Activated T-helper 1 cell treated with anti-CD3 and anti-CD28 coated beads, Interleukin-2, amount 50 U/mL, for 16 hours (primary cell): Measurements from ENCODE around the gene MLF2.

Experiments
- DNase-seq, 2 donors: peaks; one replicate each; pipeline ENCODE4 v3.0.0-alpha.2; 2020; ENCODE audit warnings: low read depth in 1 of 2, low spot score in 1 of 2

Gene MLF2

GRCh38 chr12:6778574-6779550, 25.9 kb upstream of the MLF2 start:
- peak; percentile 73 to 79 for DNase-seq

DNA sequence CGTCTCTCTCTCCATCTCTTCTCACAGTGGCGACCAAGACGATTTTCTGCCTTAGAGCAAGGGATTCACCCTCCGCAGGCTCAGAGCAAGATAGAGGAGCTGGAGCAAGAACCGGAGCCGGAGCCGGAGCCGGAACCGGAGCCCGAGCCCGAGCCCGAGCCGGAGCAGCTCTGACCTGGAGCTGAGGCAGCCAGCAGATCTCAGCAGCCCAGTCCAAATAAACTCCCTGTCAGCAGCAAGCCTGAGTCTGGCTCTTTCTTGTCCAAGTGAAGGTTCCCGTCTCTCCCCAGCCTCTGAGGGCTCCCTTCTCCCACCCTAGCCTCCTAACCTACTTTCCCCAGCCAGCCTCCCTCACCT, 25.3 kb upstream of the MLF2 start:
- no peak for DNase-seq

DNA sequence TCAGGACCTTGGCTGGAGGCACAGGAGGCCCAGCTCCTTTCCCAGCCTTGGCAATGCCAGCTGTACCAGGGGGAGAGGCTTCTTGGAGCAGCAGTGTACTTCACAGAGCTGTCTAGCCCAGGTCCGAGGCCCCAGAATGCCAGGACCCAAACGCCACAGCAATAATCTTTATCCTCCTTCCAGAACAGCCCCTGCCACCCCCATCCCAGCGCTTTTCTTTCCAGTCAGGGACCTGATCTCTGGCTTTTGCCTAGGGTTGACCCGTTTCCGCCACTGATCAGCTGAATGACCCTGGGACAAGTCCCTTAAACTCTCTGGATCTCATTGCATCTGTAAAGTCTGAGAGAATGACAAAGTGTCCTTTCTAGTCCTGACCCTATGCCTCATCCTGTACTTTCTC, 24.4 kb upstream of the MLF2 start:
- DNase-seq, result no peak

GRCh38 chr12:6775185-6776174, 22.5 kb upstream of the MLF2 start:
- no peak for DNase-seq

DNA sequence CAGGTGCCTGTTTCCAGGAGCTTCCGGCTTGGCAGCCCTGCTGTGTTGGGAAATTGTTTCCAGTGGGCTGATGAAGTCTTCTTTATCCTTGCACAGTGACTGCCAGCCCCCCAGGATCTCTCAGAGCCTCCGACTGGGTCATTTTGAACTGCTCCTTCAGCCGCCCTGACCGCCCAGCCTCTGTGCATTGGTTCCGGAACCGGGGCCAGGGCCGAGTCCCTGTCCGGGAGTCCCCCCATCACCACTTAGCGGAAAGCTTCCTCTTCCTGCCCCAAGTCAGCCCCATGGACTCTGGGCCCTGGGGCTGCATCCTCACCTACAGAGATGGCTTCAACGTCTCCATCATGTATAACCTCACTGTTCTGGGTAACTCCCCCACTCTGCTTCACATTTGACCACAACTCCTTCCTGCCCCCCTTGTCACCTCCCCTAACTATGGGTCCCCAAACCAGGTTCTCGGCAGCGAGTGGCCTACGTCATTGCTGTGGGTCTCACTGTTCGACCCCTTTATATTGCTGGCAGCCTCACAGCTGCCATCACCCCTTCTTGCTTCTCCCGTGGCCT, 21.6 kb upstream of the MLF2 start:
- no peak for DNase-seq

GRCh38 chr12:6773590-6774351, 20.8 kb upstream of the MLF2 start:
- no peak for DNase-seq

DNA sequence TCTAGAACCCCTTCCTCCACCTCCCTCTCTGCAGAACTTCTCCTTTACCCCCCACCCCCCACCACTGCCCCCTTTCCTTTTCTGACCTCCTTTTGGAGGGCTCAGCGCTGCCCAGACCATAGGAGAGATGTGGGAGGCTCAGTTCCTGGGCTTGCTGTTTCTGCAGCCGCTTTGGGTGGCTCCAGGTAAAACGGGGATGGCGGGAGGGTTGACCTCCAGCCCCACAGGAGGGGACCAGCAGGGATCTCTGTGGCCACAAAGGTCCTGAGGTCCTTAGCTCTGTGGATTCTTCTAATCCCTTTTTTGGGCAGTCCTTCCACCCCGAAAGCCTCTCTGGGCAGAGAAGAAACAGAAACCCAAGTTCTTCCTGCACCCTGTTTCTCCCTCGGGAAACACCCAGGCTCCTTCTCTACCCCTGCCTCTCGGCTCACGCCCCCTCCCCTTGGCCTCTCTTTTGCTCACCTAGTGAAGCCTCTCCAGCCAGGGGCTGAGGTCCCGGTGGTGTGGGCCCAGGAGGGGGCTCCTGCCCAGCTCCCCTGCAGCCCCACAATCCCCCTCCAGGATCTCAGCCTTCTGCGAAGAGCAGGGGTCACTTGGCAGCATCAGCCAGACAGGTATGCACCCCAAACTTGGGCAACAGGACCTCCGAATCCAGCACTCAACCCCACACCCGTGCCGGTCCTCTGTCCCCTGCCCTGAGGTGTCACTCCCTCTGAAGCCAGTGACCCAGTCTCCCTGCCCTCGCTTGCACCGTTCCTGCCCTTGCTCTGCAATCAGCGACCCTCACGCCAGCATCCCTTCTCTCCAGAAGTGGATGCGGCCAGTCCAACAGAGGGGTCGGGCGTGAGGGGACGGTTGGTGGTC, 20.0 kb upstream of the MLF2 start:
- DNase-seq, result no peak

GRCh38 chr12:6772331-6772695, 19.4 kb upstream of the MLF2 start, which contains the start of gene LAG3:
Gene LAG3, plus strand, starts transcription at chr12:6772520. Its CDS starts 333 bp downstream, at chr12:6772853.
- peak in 1 of 2 donors; percentile 38 for DNase-seq

- DNase-seq, result no peak
These were observed 18.8 kb upstream of the MLF2 start for GRCh38 chr12:6771509-6772330.

- DNase-seq, result no peak
These were observed 18.2 kb upstream of the MLF2 start for GRCh38 chr12:6771091-6771495.

- DNase-seq, result no peak
These were observed 17.7 kb upstream of the MLF2 start for GRCh38 chr12:6770600-6770999.

- no peak for DNase-seq
These were observed 17.2 kb upstream of the MLF2 start for GRCh38 chr12:6770094-6770493.

- DNase-seq, result no peak
These were observed 16.7 kb upstream of the MLF2 start for GRCh38 chr12:6769666-6770065.

DNA sequence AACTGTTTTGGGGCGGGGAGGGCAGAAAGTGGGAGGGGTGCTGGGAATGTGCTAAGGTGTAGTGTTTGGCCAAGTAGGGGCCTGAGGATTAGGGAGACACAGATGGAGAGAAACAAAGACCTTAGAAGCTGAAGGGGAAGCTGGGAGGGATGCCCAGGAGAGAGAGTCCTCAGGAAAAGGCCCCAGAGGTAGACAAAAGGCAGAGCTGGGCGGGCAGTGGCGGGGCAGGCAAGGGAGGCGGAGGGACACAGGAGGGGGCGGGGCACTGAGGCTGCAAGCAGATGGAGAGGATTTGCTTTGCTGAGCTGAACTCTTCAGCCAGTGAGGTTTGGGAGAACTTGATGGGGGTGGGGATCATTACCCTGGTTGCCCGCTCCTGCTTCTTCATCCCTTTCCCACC, 16.0 kb upstream of the MLF2 start:
- no peak for DNase-seq

DNA sequence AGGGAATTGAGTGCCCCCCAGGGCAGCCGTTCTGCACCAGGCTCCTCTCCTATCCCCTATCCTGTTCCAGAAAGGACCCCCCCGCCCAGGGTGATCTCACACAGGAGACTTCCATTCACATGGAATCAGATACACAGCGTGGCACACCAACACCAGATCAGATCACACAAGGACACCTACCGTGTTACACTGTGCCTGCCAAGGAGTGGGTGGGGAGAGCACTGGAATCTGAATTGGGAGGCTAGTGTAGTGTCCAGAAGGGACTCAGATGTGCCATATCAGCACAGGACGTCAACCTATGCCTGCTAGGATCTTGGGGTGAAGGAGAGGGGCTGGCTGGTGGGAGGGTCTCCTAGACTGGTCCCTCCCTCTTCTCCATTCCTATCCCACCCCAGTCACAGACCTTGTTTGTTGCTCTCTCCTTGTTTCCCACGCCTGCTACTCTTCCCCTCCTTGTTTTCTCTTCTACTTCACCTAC, 15.5 kb upstream of the MLF2 start:
- no peak for DNase-seq

DNA sequence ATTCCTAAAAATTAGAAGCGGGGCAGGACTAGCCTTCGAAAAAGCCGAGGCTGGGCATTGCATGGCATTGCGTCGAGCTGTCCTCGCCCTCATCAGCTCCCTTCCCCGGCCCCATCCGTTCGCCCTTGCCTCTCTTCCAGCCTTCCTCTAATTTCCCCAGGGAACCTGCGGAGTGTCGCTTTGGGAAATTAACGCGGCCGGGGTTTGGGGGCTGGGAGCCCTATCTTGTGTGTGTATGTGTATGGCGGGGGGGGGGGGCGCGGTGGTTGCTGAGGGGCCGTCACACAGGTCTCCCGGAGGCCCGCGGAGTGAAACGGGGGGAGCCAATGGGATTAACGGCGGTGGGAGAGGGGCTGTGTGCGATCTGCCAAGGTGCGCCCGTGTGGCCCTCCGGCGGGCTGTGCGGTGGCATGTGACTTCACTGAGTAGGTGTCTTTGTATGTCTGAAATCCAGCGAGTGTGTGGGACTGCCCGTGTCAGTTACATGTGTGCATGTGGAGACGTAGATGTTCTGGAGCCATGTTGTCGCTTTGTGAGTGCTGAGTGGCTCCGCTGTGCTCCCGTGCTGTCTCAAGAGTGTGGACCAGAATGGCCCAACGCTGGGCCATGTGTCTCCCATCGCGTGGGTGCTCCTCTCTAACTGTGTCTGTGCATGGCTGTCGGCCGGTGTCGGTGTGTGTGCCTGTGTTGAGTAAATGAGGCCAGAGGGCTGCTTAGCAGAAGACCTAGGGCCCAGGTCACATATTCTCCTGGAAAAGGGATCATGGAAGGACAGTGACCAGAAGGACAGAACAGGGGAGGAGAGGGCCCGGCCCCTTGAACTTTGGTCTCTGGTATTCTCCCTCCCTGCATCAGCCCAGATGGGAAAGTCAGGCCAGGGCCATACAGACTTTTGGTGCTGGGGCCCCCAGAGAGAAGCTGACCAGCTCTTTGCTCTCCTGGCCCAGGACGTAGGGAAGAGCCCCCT, 14.7 kb upstream of the MLF2 start:
- DNase-seq, result no peak

DNA sequence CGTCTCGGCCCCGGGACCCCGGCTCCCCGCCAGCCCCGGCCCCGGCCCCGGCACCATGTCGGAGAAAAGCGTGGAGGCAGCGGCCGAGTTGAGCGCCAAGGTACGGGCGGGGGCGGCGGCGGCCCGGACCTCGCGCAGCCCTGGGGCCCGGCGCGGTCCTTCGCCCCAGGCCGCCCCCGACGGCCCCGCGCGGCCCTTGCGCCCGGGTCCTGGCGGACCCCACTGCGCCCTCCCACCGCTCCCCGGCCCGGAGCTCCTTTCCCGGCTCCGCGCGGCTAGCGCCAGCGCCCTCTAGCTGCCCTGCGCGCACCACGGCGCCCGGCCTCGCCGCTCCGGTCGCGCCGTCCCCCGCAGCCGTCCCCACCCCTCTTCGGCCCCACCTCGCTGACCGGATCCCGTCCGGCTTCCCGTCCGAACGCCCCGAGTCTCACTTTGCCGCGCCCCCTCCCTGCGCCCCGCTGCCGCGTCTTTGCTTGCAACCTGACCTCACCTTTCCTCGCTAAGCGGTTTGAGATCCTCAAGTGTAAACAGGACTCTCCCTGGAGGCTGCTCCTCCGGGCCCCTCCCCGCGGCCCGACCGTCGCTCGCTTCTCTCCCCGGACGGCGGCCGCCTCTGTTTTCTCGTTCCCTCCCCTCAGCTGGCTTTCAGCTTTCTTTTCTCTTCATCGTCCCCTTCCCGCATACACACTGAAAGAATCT, 13.9 kb upstream of the MLF2 start:
- no peak for DNase-seq
